Activated T-helper 1 cell treated with anti-CD3 and anti-CD28 coated beads, Interleukin-12 subunit alpha, Interleukin-12 subunit beta, Interleukin-2, Interleukin-4 antibody, amounts not matched to agents 30 ng/mL and 10 ng/mL and 1 ng/mL, durations not matched to agents 14 hours and 24 hours and 36 hours (primary cell): ENCODE data around the gene PARD6A. TPM values are rescaled to one million over a fixed set of nuclear protein-coding genes. Genes with fewer than 3 reads are reported as not detected.
A peak's percentile ranks its signal among the peaks of the same experiment; 100 is the strongest.

Source experiments
- DNase-seq: peaks from one replicate; pipeline ENCODE4 v3.0.0; 2021; ENCODE audit warnings: low spot score
- H3K27ac Mint-ChIP-seq: one replicate; pipeline ENCODE4 v1.8.0; 2021; ENCODE audit warnings: mild to moderate bottlenecking, mixed read lengths
- H3K27me3 Mint-ChIP-seq: one replicate; pipeline ENCODE4 v1.8.0; 2022; ENCODE audit warnings: mild to moderate bottlenecking, moderate library complexity, mixed read lengths; ENCODE audit not compliant: insufficient read depth
- H3K36me3 Mint-ChIP-seq: one replicate; pipeline ENCODE4 v1.8.0; 2021; ENCODE audit warnings: low read depth, mixed read lengths
- H3K4me1 Mint-ChIP-seq: one replicate; pipeline ENCODE4 v1.8.0; 2021; ENCODE audit warnings: low read depth, mixed read lengths
- H3K4me3 Mint-ChIP-seq: one replicate; pipeline ENCODE4 v1.8.0; 2021; ENCODE audit warnings: mild to moderate bottlenecking, moderate library complexity, mixed read lengths
- H3K9me3 Mint-ChIP-seq: one replicate; pipeline ENCODE4 v1.8.0; 2021; ENCODE audit warnings: mixed read lengths
- intact Hi-C: fragments of 100-400 bp; cut with micrococcal nuclease; formaldehyde crosslinking; loops from one replicate; pipeline ENCODE4 v1.15.1; 2024
- total RNA-seq: library from RNA; stranded (reverse); gene quantifications from 2 replicates; pipeline ENCODE4 v1.2.3, GENCODE V29; 2022

PARD6A gene
- total RNA-seq, 1 donor from 2014 or later, result 13.4 TPM

GRCh38 chr16:67666032-67666551, 5.3 kb downstream of the PARD6A start:
- no peaks in the 10 kb centered on the region for H3K9me3 Mint-ChIP-seq
- peak overlapping the region; percentile 40 for H3K27ac Mint-ChIP-seq
- H3K4me3 Mint-ChIP-seq, result peak overlapping the region; percentile 77
- peaks cover 10% of the 10 kb centered on the region for H3K4me1 Mint-ChIP-seq
- DNase-seq, result no peak
- H3K27me3 Mint-ChIP-seq, result no peaks in the 10 kb centered on the region
- no peaks in the 10 kb centered on the region for H3K36me3 Mint-ChIP-seq
- intact Hi-C loops, result no loop called here

DNA sequence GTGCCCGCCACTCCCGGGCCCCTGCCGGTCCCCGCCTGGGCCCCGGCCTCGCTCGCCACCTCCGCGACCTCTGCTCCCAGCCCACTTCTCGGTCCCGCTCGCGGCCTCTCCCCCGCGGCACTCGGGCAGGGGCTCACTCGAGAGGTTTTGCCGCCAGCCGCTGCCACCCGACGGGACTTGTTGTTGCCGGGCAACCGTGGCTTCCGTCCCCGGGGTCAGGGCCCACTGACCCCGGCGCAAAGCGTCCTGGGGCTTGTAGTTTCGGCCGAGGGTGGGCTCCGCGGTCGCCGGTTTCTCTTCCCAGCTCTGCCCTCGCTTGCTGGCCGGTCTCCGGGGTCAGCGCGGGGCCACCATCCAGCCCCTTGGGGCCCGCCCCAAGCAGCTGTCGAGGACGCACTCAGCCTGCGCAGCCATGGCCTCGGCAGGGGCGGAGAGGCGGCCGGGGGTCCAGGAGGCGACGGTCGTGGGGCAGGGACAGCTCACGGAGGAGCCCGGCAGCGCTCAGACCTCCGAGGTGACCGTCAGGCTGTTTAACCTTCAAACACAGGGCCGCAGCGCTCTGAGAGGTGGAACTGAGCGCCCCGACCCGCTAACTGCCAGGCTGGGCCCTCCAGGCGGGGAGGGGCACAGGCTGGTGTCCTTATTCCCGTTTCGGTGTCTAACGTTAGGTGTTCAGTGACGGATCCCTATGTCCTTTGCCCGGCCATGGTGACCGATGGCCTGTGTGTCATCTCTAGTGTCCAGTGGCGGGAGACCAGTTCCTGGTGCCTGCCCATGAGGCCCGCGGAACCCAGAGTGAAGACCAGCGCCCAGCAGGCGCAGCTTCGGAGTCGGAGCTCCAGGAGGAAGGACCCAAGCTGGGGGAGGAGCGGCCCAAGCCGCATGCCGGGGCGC, 6.0 kb downstream of the PARD6A start, which contains the start of the genes C16orf86 and ENKD1:
C16orf86 (plus strand) TSS at position 256 of the 894 bp plus-strand sequence; CDS start at position 413, 157 bp downstream.
ENKD1 (minus strand) TSS at position 192 of the 894 bp plus-strand sequence. CDS start 308 bp downstream, outside the sequence.
- peak within 1 kb of the TSS; percentile 40 for H3K27ac Mint-ChIP-seq
- peak; percentile 78 for DNase-seq
- peaks cover 5% of the 10 kb centered on the region for H3K4me1 Mint-ChIP-seq
- H3K27me3 Mint-ChIP-seq, result no peaks in the 10 kb centered on the region
- peak within 1 kb of the TSS; percentile 83 for H3K4me3 Mint-ChIP-seq
- H3K36me3 Mint-ChIP-seq, result no peaks in the 10 kb centered on the region
- intact Hi-C loops, result no loop called here
- H3K9me3 Mint-ChIP-seq, result no peaks in the 10 kb centered on the region

GRCh38 chr16:67667453-67667816, 6.7 kb downstream of the PARD6A start:
- Mint-ChIP-seq H3K27ac (no peak overlapping the region), H3K27me3 (no peaks in the 10 kb centered on the region), H3K4me1 (peaks cover 5% of the 10 kb centered on the region), H3K9me3 (no peaks in the 10 kb centered on the region), H3K4me3 (peak overlapping the region; percentile 83), H3K36me3 (no peaks in the 10 kb centered on the region)
- intact Hi-C loops, result no loop called here
- DNase-seq, result no peak

DNA sequence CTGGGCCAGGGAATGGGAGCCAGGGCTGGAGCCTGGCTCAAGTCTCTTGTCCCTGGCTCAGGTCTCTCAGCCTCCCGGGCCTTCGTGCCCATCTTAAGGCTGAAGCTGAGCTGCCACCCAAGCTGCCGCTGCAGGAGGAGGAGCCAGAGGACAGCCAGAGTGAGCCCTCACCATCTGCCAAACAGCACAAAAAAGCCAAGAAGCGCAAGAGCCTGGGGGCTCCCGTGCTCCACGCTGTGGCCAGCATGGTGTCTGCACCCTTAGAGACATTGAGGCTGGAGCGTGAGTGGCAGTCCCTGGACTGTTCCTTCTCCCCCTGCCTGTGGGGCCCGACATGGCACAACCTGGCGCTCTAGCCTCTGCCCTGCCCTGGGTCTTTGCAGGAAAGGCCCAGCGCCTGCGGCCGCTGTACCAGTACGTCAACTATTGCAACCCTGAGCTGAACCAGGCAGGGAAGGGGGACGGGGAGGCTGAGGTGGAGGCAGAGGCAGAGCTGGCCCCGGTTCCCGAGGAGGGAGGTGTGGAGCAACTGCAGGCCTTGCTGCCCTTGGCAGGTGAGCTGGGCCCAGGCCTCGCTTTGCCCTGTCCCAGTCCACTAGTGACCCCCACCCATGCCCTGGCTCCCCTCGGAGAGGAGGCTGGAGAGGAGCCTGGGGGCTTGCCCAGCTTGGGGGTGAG, 7.2 kb downstream of the PARD6A start:
- H3K9me3 Mint-ChIP-seq, result no peaks in the 10 kb centered on the region
- intact Hi-C loops, result loop anchor here (1.0 to 2.0 kb wide), 5 partner anchors 8 to 147 kb away; partner anchors contain the start of genes ACD, CTCF, GFOD2 and PARD6A
- peak; percentile 76 for DNase-seq
- peak overlapping the region; percentile 83 for H3K4me3 Mint-ChIP-seq
- no peak overlapping the region for H3K27ac Mint-ChIP-seq
- no peaks in the 10 kb centered on the region for H3K36me3 Mint-ChIP-seq
- peaks cover 5% of the 10 kb centered on the region for H3K4me1 Mint-ChIP-seq
- no peaks in the 10 kb centered on the region for H3K27me3 Mint-ChIP-seq

DNA sequence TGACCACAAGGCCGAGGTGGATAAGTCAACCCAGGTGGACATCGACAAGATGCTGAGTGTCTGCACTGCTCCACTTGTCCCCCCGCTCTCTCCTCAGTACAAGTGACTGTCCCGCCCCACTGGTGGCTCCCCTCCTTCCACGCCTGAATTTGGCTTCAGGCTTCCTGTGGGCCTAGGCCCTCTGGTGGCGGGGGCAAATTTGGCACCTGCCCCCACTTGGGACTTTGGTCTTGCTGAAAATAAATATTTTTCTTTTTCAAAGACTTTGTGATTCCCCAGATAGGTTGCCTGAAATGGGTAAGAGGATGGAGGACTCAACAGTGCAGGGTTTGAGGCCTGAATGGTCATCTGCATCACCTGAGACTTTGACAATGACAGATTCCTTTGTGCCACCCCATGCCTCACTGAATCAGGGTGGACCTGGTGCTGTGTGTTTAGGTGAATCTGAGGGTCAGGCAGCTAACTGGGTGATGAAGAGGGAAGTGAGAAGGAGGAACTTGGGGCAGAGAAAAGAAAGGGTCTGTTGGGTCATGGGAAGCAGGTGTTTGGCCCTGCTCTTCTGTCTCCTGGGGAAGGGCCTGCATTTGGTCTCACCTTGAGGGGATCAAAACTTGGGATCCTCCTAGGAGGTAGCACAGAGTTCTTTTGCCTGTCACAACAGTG, 7.9 kb downstream of the PARD6A start:
- H3K27me3 Mint-ChIP-seq, result no peaks in the 10 kb centered on the region
- no peak for DNase-seq
- no peak overlapping the region for H3K4me3 Mint-ChIP-seq
- intact Hi-C loops, result loop anchor here (1.0 to 2.0 kb wide), 5 partner anchors 8 to 147 kb away; partner anchors contain the start of genes ACD, CTCF, GFOD2 and PARD6A
- H3K27ac Mint-ChIP-seq, result no peak overlapping the region
- no peaks in the 10 kb centered on the region for H3K36me3 Mint-ChIP-seq
- peaks cover 5% of the 10 kb centered on the region for H3K4me1 Mint-ChIP-seq
- no peaks in the 10 kb centered on the region for H3K9me3 Mint-ChIP-seq

GRCh38 chr16:67669499-67670101, 8.8 kb downstream of the PARD6A start:
- Mint-ChIP-seq H3K27ac (no peak overlapping the region), H3K27me3 (no peaks in the 10 kb centered on the region), H3K4me3 (no peak overlapping the region), H3K4me1 (no peaks in the 10 kb centered on the region), H3K9me3 (no peaks in the 10 kb centered on the region), H3K36me3 (no peaks in the 10 kb centered on the region)
- DNase-seq, result no peak
- intact Hi-C loops, result loop anchor here (2.0 kb wide), 2 partner anchors 49 to 123 kb away; partner anchors contain the start of gene GFOD2

DNA sequence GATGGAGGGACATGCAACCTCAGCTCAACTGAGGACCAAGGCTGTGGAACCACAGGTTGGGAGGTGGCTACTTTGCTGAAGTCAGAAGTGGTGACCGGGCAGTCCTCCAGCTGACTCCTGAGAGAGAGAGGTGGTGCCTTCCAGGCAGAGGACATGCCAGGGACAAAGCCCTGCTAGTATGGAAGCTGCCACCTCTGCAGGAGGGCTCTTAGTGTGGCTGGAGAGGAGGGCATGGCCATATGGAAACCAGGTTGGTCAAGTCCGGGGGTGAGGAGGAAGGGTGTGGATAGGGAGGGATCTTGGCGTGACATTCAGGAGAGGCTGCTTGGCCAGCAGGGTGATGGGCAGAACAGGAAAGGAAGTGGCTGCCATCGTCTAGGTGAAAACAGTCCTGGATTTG, 11.5 kb downstream of the PARD6A start:
- Mint-ChIP-seq H3K9me3 (no peaks in the 10 kb centered on the region), H3K4me3 (no peak overlapping the region), H3K27me3 (no peaks in the 10 kb centered on the region), H3K27ac (no peak overlapping the region), H3K36me3 (no peaks in the 10 kb centered on the region), H3K4me1 (no peaks in the 10 kb centered on the region)
- no peak for DNase-seq
- intact Hi-C loops, result loop anchor here (1.0 to 2.0 kb wide), 2 partner anchors 144 to 256 kb away; no protein-coding TSS in a partner anchor

DNA sequence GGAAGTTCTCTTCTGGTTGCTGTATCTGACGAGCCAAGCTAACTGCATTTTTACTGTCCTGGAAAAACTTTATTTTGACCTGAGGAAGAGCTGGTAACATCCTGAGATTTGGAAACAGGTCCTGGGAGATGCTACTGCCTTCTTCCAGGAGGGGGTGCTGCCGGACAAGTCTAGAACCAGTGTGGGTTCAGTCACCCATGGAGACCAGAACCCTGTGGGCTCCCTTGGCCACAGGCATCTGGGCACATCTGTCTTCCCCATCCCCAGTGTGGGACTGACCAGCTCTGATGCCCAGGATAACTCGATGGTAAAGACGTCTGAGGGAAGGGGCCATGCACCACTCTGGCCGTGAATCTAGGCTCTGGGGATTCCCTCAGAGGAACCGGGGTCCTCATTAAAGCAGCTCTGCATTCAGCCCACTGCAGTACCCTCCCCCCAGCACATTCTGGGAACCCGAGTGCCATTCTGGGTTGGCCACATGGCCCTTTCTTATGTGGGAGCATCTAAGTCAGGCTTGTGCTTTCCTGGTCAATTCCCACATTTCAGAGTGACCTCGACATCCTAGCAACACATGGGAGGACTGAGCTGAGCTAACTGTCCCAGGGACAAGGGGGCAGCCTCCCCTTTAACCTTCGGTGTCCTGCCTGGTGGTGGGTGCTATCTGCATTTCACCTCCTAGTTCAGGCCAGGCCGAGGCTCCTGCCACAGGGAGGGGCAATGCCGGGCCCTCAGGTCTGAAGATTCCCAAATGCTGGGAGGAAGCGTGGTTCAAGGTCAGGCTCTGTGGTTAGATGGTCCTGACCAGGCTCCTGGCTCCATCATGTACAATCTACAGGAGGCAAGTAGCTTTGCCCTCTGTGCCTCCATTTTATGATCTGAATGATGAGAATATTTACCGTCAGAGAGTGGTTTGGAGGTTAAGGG, 12.2 kb downstream of the PARD6A start:
- intact Hi-C loops, result loop anchor here (1.0 to 2.0 kb wide), 2 partner anchors 143 to 256 kb away; no protein-coding TSS in a partner anchor

GRCh38 chr16:67673712-67674580, 13.2 kb downstream of the PARD6A start:
- intact Hi-C loops, result loop anchor here (2.0 kb wide), 1 partner anchor 255 kb away; no protein-coding TSS in a partner anchor
- no peak overlapping the region for H3K4me3 Mint-ChIP-seq
- no peaks in the 10 kb centered on the region for H3K9me3 Mint-ChIP-seq
- peak overlapping the region; percentile 12 for H3K27ac Mint-ChIP-seq
- H3K4me1 Mint-ChIP-seq, result no peaks in the 10 kb centered on the region
- no peaks in the 10 kb centered on the region for H3K36me3 Mint-ChIP-seq
- H3K27me3 Mint-ChIP-seq, result no peaks in the 10 kb centered on the region
- DNase-seq, result no peak

More for the DNA sequence above, 12.2 kb downstream of the PARD6A start:
- no peak for DNase-seq
- Mint-ChIP-seq H3K27ac (no peak overlapping the region), H3K4me1 (no peaks in the 10 kb centered on the region), H3K4me3 (no peak overlapping the region), H3K36me3 (no peaks in the 10 kb centered on the region), H3K27me3 (no peaks in the 10 kb centered on the region), H3K9me3 (no peaks in the 10 kb centered on the region)

DNA sequence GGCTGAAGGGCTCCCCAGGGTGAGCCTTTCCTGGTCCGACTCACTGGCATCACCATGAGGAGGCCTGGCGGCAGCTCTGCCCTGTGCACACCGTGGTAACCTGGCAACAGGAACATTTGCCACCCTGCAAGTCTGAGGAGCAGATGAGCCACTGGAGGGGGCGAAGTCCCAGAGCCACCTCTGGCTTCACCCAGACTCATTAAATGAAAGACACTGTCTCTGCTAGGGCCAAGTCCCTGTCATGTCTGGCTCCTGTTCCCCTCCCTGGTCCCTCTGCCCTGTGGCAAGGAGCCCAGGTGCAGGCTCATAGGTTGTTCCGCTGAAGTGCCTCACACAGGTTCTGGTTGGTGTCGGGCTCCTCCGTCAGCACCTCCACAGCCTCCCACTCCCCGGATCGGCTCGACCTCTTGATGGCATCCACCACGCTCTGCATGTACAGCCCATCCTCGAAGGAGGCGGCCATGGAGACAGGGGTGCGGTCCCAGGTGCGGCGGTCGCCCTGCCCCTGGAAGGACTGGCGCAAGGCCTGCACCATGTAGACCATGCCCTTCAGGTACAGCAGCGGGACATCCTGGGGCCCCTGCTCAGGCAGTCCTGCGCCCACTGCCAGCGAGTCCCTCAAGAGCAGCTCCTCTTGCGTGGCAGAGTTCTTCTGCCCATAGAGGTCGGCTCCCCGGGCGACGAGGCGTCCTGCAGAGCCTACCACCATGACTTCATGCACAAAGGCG, 14.3 kb downstream of the PARD6A start:
- no peak for DNase-seq
- Mint-ChIP-seq H3K27me3 (no peaks in the 10 kb centered on the region), H3K4me1 (no peaks in the 10 kb centered on the region), H3K4me3 (no peak overlapping the region), H3K36me3 (no peaks in the 10 kb centered on the region), H3K27ac (no peak overlapping the region), H3K9me3 (no peaks in the 10 kb centered on the region)
- intact Hi-C loops, result no loop called here
